GM18909 (cell line): ENCODE data around the gene MERTK.
"Not testable (repeated sequence)": the region's sequence is repeated elsewhere in the genome, so short reads cannot be mapped to it uniquely, and the experiment has no call there.

ENCODE experiments used
- ATAC-seq: cut with Tn5 transposase; IDR thresholded peaks from one replicate; pipeline ENCODE4 v1.9.1; 2021; ENCODE audit warnings: mild to moderate bottlenecking; ENCODE audit not compliant: unreplicated experiment, poor library complexity

The MERTK gene

DNA sequence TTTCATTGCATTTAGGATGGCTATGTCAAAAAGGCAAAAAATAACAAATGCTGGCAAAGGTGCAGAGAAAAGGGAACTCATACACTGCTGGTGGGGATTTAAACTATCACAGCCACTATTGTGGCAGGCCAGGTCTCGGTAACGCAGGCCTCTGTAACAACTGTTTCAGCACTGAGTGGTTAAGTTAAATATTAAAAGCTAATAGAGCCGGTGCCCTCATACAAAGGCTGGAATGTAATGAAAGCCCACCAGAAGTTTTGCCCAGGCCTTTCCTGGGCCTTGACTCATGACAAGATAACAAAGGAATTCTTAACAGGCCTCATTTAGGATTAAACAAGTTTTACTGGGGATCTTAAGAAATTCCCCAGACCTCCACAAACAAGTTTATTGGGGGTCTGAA, 10.7 kb downstream of the MERTK start:
- ATAC-seq: no peak

DNA sequence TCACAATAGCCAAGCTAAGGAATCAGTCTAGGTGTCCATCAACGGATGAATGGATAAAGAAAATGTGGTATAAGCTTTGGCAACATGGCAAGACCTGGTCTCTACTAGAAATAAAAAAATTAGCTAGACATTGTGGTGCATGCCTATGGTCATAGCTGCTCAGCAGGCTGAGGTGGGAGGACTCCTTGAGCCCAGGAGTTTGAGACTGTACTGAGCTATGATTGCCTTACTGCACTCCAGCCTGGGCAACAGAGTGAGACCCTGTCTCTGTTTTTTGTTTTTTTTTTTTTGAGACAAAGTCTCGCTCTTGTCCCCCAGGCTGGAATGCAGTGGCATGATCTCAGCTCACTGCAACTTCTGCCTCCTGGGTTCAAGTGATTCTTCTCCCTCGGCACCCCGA, 11.6 kb downstream of the MERTK start:
- ATAC-seq: not testable (repeated sequence)

DNA sequence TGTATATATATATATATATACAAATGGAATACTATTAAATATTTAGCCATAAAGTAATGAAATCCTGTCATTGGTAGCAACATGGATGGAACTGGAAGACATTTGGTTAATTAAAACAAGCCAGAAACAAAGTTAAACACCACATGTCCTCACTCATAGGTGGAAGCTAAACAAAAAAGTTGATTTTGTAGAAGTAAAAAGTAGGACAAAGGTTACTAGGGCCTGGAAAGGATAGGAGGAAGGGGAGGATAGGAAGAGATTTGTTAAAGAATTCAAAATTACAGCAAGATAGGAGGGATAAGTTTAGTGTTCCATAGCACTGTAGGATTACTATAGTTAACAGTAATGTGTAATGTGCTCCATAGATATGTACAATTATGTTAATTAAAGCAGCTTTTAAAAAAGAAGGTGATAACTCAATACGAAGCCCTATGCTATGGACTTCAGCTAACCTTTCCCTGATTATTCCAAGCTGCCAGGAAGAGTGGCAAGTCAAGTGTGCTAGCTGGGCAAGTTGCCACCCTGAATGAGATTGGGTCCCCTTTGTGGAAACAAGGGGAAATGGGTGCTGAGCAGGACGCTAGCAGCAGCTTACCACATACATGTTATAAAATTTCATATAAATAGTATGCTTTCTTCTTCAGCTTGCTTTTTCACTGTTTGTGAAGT, 12.3 kb downstream of the MERTK start:
- no peak for ATAC-seq

DNA sequence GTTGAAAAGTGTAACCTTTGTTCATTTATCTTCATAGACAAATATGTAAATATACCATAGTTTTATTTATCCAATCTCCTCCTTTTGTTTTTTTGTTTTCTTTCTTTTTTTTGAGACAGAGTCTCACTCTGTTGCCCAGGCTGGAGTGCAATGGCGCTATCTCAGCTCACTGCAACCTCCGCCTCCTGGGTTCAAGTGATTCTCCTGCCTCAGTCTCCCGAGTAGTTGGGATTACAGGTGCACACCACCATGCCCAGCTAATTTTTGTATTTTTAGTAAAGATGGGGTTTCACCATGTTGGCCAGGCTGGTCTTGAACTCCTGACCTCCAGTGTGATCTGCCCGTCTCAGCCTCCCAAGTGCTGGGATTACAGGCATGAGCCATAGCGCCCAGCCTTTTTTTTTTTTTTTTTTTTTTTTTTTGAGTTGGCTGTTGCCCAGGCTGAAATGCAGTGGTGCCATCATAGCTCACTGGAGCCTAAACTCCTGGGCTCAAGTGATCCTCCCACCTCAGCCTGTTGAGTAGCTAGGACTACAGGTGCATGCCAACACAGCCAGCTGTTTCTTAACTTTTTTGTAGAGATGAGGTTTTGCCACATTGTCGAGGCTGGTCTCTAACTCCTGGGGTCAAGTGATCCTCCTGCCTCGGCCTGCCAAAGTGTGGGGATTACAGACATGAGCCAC, 13.0 kb downstream of the MERTK start:
- ATAC-seq: not testable (repeated sequence)

DNA sequence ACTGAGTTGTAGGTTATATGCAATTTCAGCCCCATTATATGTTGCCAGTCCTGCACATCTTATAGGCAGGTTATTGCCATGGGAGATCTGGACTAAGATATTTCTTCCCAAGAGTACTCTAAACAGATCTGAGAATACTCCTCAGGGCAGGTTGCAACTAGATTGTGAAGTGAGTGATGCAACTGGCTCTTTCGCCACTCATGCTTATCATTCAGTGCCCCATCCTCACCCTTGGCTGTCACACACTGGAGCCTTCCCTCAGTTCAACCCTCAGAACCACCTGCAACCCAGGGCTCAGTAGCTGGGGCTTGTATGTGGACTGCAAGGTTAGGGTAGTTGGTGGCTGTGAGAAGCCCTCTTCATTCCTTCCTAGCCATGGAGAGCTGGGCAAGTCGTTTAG, 14.1 kb downstream of the MERTK start:
- no peak for ATAC-seq

DNA sequence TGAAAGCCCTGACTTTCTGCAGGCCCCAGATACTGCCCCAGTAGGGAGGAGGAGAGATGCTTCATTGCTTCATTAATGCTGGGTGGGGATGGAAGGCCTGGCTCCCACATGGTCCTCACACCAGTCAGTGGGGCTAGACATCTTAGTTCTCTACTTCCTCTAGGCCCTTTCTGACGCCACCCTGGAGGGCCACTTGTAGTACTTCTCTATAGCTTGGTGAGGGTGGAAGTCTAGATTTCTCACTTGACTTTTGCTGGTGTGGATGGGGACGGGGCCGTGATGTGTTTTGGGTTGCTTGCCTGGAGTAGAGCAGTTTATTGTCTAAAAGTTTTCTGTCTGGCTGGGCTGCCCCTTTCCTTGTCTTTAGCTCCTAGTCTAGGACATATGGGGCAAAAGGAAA, 18.7 kb downstream of the MERTK start:
- no peak for ATAC-seq

DNA sequence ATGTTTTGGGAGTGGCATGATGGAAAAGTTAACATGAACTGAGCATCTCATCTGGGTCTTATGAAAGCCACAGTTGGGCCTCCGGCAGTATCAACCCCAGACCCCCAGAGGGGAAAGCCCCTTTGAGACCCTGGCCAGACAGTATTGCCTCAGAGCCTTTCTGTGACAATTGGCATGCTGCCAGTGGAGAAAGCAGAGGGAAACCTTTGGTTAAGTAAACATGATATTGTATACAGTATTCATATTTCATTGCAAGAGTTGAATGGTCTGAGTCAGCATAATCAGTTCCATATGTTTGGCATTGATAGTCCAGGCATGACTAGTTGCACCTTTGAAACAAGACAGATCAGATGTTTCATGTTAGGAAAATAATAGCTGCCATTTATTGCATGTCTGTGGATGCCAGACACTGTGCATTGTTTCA, 20.0 kb downstream of the MERTK start:
- ATAC-seq: no peak

DNA sequence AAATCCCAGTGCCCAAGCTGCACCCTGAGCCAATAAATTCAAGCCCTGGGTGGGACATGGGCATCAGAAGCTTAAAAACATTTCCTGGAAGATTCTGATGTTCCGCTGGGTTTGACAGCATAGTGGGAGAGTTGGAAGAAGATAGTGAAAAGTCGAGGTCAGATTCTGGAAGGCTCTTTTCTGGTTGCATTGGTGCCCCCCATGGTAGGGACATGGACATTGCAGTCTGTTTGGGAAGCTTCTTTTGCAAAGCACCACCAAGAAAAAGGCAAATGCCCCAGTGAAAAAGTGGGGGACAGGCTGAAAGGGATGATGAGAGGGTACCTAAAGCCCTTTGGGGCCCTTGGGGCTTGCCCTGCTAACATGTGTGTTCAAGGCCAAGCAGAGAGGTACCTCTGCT, 21.0 kb downstream of the MERTK start:
- no peak for ATAC-seq

DNA sequence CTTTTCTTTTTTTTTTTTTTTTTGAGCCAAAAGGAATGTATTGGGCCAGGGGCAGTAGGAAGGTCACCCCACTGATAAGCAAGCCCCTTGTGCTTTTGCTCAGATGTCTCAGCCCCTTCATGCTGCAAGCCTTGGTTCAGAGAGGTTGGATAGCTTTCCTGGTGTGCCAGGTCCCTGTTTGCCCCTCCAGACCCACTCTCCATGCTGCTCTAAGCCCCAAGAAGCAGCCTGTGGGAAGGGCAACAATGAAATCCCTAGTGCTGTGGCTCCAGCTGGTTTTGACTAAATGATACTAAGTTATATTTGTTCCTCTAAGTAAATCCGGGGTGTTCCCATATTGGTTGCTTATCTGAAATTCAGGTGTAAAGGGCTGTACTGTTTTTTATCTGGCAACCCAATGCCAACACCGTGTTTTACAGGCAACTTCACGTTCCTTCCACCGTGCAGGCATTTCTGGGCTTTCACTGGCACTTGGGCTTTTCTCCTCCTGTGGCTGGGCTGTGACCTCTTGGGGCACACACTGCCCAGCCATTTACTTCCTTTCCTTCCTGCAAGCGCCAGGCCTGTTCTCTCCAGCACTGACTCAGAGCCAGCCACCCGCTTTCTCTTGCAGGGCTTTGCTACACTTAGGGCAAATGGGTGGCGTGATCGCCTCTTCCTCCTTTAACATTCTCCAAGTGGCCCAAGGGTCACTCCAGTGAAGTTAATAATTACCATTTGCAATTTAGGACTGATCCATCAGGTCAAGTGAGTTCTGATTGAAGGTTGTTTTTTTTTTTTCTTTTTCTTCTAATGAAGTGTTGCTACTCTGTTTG, 21.6 kb downstream of the MERTK start:
- ATAC-seq: no peak

DNA sequence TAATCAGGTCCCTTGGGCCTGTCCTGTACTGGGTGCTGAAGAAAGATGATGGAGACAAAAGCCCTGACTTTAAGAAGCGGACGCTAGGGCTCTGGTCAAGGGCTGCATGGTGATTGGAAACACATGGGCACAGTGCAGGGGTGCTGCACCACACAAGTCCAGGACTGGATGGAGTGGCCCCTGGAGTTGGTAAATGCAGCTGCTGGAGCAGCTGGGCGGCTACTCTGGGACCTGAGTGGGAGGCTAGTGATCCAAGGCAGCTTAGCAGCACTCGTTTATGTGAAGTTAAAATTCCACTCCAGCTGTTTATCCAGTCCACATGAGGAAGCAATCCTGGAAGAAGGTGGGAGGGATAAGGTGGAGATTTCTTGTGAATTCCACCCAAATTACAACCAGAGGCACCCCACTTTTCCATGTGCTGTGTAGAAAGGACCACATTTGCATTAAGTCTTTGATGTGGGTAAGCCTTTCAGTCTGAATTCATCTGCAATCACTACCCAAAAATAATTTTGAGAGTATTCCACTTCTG, 24.9 kb downstream of the MERTK start:
- no peak for ATAC-seq

DNA sequence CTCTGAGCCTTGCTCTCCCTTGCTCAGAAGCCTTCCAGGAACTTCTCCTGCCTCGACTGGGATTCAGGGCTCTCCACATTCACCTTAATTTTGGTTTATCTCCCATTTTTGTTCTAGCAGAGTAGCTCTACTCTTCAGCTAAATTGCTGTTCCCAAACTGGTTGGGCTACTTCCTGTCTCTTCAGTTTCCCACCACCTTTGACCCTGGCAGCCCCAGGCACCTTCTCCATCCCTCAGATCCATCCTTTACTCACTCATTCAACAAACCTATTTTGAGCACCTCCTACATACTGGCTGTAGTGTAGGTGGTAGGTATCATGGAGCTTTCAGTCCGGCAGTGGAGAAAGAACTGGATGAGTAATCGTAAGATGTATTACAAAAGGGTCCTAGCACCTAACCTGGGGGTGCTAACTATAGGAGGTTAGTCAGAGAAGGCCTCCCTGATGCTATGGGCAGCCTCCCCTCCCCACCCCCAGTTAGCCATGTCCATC, 26.3 kb downstream of the MERTK start:
- ATAC-seq: no peak

DNA sequence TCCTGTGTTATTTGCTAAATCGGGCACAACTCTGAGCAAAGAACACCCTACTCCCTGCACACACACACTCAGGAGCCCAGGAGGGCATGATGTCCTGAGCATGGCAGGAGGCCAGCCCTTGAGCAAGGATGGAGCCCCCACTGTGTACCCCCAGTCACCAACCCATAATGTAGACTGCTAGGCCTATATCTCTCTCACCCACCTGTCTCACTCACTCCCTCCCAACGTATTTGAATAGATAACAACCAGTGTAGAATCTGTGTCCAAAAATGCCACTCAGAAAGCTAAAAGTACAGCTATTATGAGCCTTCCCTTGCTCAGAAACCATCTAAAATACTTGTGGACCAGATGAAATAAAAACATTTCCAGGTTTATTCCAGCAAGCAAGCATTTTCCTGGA, 29.3 kb downstream of the MERTK start:
- no peak for ATAC-seq

DNA sequence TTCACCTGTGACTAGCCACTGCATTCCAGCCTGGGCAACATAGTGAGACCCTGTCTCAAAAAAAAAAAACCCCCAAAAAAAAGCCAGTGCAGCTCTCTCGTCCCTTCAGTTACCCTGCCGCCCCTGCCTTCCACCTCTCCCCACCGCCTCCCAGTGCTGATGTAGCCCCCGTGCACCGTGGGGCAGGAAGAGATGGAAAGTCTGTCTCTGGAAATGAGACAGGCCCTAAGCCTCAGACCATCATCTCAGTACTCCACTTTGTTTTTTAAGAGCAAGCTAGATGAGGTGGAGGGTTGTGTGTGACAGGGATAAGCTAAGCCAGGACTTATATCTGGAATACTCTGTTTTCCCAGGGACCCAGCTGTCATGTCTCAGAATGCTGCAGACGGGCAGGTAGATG, 32.0 kb downstream of the MERTK start:
- no peak for ATAC-seq

DNA sequence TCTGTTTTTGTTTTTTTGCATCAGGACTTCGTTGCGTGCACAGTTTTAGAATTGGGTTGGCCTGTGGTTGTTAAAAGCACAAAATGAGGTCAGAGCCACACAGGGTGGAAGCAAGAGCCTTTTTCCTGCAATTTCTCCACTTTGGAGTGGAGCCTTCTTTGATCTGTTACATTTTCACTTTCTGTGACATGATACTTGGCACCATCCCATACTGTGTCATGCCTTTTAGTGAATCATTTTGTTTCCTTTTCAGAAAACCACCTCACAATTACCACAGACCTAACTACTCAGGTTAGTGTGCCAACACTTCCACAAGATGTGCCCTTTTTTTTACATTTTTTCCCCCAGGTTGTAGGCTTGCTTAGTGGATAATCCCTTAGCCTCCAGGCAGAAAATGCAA, 32.5 kb downstream of the MERTK start:
- ATAC-seq: no peak

DNA sequence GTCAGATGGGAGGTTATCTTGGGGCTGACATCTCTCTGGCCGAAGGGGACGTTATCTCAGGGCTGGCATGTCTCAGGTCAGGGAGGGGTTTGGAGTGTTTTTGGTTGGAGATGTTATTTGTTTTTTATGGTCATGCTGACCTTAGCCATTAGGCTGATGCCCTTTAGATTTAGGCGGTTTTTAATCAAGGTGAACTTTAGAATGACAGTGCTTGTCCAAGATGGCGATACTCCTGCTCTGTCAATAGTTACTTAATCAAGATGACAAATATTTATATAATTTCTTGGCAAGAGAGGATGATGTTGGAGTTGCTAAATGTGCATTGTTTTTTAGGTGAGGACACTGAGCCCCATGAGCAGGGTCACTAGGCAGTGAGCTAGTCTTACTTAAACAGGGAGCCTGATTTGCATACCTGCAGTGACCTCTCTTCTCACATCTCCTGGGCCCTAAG, 34.5 kb downstream of the MERTK start:
- ATAC-seq: no peak

DNA sequence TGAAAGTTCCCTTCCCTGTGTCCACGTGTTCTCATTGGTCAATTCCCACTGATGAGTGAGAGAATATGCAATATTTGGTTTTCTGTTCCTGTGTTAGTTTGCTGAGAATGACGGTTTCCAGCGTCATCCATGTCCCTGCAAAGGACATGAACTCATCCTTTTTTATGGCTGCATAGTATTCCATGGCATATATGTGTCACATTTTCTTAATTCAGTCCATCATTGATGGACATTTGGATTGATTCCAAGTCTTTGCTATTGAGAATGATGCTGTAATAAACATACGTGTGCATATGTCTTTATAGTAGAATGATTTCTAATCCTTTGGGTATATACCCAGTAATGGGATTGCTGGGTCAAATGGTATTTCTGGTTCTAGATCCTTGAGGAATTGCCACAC, 35.5 kb downstream of the MERTK start:
- not testable (repeated sequence) for ATAC-seq

DNA sequence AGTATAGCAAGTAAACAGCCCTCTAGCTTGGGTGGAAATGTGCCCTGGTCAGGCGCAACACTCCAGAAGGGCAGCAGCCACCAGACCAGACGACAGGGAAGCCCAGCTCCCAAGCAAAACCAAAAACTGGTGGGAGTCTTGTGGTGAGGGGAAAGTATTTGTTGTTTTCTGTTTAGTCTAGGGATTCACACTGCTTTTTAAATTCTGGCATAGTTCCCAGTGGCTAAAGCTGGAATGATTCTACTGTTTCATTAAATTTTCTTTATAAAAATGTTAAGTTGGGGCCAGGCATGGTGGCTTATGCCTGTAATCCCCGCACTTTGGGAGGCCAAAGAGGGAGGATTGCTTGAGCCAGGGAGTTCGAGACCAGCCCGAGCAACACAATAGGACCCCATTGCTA, 38.5 kb downstream of the MERTK start:
- no peak for ATAC-seq

DNA sequence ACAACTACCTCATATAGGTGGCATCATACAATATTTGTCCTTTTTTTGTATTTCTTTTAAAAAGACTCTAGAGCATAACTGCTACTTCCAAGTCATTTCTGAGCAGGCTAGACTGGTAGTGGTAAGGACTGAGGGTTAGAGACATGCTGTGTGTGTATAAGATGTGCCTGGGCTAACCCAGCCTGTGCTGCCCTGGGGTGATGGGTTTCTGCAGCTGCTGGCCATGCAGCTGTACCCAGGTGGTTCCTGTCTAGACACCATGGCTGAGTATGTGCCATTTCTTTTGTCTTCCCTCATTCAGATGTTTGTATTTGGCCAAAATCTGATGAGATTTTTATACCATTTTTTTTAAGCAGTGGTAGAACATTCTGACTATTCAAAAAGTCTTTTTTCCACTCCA, 40.0 kb downstream of the MERTK start:
- no peak for ATAC-seq

DNA sequence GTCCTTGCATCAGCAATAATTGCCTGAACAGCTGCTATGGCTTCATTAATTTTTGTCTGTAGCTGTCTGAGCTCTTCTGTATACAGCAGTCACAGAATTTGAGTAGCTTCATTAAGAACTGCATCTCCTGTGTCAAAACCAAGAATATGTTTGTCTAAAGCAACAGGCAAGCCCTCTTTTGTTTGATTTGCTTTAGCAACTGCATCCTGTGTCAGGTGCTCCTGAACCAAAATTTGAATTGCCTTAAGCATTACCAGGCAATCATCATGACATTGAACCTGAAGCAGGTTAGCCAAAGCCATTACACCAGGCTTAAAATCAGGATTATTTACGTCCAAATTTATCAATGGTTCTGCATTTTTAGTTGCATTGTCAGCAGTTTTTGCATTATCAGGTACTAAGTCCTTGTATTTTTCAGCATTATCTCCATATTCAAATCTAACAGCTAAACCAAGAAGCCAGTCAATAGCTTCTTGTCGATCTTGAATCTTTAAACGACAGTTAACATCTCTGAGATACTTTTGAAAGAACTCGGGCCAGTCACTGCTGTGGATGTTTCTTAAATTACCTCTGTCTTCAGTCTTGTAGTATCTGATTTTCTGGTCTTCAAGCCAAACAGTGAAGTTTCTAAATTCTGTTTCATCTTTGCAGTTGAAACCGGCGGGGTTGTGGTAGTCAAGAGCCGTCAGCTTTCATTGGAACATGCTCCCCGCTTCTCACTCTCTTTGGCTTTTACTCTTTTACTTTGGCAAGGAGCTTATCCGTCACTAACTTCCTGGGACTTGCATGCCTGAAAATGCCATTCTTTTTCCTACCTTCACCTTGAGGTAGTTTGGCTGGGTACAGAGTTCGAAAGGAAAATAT, 42.2 kb downstream of the MERTK start:
- ATAC-seq: no peak

DNA sequence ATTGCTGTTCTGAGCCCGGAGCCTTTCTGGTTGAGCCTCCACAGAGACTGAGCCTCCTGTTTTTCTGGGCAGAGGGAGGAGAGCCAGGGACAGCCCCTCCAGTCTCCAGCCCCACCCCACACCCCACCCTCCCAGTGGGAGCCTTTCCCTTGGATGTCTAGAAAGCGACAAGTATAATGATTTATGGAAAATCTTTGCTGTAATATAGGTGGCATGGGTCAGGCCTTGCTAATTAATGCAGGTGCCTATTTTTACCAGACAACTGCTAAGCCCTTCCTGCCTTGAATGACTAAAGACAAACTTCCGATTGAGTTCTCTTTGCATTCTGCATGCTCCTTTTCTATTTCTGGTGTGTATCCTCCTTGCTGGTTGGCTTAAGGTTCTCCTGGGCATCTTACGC, 43.1 kb downstream of the MERTK start:
- ATAC-seq: no peak
